NCI-H2107 treated with DMSO at 0.1 percent for 48 hours (cell line): ENCODE measurements around the gene APOO.
"Not testable (repeated sequence)": the region's sequence is repeated elsewhere in the genome, so short reads cannot be mapped to it uniquely, and the experiment has no call there.

Experiments used
- DNase-seq: peaks from one replicate; lab custom pipeline; 2025; ENCODE audit not compliant: unreplicated experiment; lab: John Stamatoyannopoulos, UW

APOO gene

GRCh38 chrX:23904096-23904495 lies 3.6 kb downstream of the APOO start:
- DNase-seq = no peak

GRCh38 chrX:23902419-23902818 lies 5.3 kb downstream of the APOO start:
- peak; percentile 68 for DNase-seq

- peak; percentile 82 for DNase-seq
Measured at GRCh38 chrX:23901805-23902204, 5.9 kb downstream of the APOO start.

- no peak for DNase-seq
Measured at GRCh38 chrX:23901060-23901459, 6.7 kb downstream of the APOO start.

GRCh38 chrX:23900220-23900797 lies 7.4 kb downstream of the APOO start:
- no peak for DNase-seq

- no peak for DNase-seq
Measured at GRCh38 chrX:23898412-23898959, 9.3 kb downstream of the APOO start.

GRCh38 chrX:23896981-23897380 lies 10.8 kb downstream of the APOO start:
- no peak for DNase-seq

- not testable (repeated sequence) for DNase-seq
Measured at GRCh38 chrX:23896539-23896938, 11.2 kb downstream of the APOO start.

- DNase-seq = not testable (repeated sequence)
Measured at GRCh38 chrX:23894993-23895392, 12.7 kb downstream of the APOO start.

- DNase-seq = no peak
Measured at GRCh38 chrX:23890933-23891332, 16.8 kb downstream of the APOO start.

GRCh38 chrX:23888887-23889501 lies 18.7 kb downstream of the APOO start:
- no peak for DNase-seq

GRCh38 chrX:23887918-23888317 lies 19.8 kb downstream of the APOO start:
- DNase-seq = no peak

GRCh38 chrX:23887451-23887850 lies 20.3 kb downstream of the APOO start:
- DNase-seq = no peak

GRCh38 chrX:23885803-23886202 lies 21.9 kb downstream of the APOO start:
- DNase-seq = no peak

GRCh38 chrX:23884427-23885024 lies 23.2 kb downstream of the APOO start:
- DNase-seq = no peak

- no peak for DNase-seq
Measured at GRCh38 chrX:23883737-23884354, 23.9 kb downstream of the APOO start.

- DNase-seq = no peak
Measured at GRCh38 chrX:23879380-23880090, 28.2 kb downstream of the APOO start.

- no peak for DNase-seq
Measured at GRCh38 chrX:23871905-23872546, 35.7 kb downstream of the APOO start.

- DNase-seq = no peak
Measured at GRCh38 chrX:23870041-23870440, 37.7 kb downstream of the APOO start.

GRCh38 chrX:23864742-23865326 lies 42.9 kb downstream of the APOO start:
- DNase-seq = no peak
